ENCODE results near the gene NBL1.
"Not testable (repeated sequence)": the region's sequence is repeated elsewhere in the genome, so short reads cannot be mapped to it uniquely, and the experiment has no call there.

NBL1 gene

GRCh38 chr1:19623523-19623922 is 20.6 kb upstream of the NBL1 start:
- no peak for DNase-seq

DNA sequence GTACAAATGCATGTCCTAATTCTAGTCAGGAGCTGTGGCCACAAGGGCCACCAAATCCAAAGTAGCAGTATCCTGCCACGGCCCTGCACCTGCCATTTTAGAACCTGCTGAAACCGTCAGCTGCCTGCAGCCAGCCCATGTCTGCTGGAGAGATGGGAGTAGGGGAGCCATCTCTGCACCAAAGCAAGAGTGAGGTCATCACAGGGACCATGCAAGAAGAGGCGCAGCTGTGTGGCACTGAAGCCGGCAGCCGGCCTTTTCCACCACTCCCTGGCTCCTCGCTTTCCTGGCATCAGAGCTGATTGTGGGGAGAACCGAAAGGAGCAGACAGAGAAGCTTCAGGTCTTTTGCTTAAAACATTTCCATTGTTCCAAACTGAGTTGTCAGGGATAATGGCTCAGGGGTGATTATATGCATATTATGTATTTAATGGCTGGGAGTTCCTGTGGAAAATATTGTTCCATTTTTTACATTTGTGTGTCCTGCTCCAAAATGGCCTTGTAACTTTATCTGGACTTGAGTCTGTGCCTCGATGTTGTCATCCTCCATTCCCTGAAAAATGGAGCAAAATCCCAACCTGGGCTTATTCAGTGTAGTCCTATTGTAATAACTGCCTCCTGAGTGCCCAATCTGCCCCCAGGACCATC is 18.7 kb upstream of the NBL1 start:
- no peak for DNase-seq

GRCh38 chr1:19628879-19629278 is 15.2 kb upstream of the NBL1 start:
- no peak for DNase-seq

DNA sequence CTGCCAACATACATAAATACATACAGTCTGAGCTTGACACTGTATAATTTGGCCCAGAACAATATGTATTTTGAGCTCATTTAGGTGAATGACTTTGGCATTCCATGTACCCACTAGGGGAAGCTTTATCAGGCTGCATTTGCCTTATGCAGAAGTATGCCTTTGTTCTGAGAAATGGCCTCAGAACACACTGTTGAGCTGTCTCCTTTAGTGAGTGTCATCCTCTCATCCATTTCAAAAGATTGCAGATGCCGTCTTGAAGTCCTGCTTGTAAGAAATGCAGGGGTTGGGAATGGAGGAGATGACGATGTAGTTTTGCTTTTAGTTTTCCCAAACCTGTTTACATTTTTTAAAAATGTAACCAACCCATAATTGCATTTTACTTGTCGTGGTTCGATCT is 14.8 kb upstream of the NBL1 start:
- no peak for DNase-seq

GRCh38 chr1:19630192-19630591 is 13.9 kb upstream of the NBL1 start:
- DNase-seq = not testable (repeated sequence)

- no peak for DNase-seq
Observed at GRCh38 chr1:19630720-19631395, 13.3 kb upstream of the NBL1 start.

- DNase-seq = no peak
Observed at GRCh38 chr1:19632211-19632610, 11.9 kb upstream of the NBL1 start.

DNA sequence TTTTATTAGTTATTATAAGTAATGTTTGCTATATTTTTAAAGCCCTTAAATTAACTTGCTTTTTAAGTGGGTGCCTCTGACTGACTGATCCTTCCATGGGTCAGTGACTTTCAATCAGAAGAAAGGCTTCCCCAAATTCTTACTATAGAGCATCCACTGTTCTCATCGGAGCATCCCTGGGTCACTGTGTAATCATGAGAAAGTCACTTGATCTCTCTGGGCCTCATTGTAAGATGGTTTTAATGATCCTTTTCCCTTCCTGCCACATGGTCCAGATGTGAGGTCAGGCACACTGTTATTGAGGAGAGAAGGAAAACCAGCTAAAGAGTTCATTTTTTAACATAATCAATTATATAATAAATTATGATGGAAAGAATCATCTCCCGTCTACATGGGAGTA is 11.0 kb upstream of the NBL1 start:
- DNase-seq = no peak

DNA sequence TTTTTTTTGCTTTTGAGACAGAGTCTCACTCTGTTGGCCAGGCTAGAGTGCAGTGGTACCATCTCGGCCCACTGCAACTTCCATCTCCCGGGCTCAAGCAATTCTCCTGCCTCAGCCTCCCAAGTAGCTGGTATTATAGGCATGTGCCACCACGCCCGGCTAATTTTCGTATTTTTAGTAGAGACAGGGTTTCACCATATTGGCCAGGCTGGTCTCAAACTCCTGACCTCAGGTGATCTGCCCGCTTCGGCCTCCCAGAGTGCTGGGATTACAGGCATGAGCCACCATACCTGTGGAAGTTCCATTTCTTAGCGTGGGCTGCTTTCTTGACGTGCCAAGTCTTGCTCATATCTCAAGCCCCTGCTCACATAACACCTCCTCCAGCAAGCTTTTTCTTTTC is 9.0 kb upstream of the NBL1 start:
- not testable (repeated sequence) for DNase-seq

DNA sequence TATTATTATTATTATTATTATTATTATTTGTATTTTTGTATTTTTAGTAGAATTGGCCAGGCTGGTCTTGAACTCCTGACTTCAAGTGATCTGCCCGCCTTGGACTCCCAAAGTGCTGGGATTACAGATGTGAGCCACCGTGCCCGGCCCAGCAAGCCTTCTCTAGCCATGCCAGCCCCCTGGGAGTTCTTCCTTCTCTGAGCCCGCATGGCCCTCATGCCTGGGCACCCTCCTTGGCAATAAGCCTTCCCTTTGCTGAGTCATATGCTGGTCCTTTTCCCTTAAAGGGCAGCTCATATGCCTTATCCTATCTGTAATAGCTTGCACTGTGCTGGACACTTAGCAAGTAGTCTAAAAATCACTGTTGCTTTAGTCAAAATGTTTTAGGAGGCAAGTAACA is 8.5 kb upstream of the NBL1 start:
- DNase-seq = no peak

GRCh38 chr1:19636065-19636464 is 8.0 kb upstream of the NBL1 start:
- no peak for DNase-seq

DNA sequence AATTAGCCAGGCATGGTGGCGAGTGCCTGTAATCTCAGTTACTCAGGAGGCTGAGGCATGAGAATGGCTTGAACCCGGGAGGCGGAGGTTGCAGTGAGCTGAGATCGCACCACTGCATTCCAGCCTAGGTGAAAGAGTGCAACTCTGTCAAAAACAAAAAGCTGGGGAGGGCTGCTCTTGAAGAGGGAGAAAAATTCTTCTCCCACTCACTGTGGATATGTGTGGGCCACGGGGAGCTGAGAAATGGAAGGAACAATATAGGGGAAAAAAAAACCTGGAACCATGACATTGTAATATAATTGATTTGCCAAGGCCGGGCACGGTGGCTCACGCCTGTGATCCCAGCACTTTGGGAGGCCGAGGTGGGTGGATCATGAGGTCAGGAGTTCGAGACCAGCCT is 7.4 kb upstream of the NBL1 start:
- DNase-seq = not testable (repeated sequence)

- no peak for DNase-seq
Observed at GRCh38 chr1:19637606-19638005, 6.5 kb upstream of the NBL1 start.

- not testable (repeated sequence) for DNase-seq
Observed at GRCh38 chr1:19639228-19639627, 4.9 kb upstream of the NBL1 start.

- no peak for DNase-seq
Observed at GRCh38 chr1:19639999-19640362, 4.1 kb upstream of the NBL1 start.

- peak; percentile 57 for DNase-seq
Observed at GRCh38 chr1:19640363-19641316, 3.5 kb upstream of the NBL1 start.

DNA sequence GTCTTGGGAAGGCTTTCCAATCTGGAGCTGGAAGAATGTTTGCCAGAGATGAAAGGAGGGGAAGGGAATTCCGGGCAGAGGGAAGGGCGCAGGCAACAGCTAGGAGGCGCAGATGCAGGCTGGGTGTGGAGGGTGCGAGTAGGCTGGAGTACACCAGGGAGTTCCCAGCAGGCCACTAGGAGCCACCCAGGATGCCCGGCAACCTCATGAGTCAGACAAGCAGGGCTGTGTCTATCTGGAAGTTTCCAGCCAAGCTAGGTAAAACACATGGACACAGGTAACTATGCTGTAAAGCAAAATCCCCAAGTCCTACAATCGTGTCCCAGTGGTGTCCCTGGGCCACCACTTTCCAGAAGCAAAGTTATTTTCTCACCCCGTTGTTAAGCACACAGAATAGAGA is 990 bp upstream of the NBL1 start:
- DNase-seq = no peak

- DNase-seq = no peak
Observed at GRCh38 chr1:19644395-19644680, 227 bp downstream of the NBL1 start.

DNA sequence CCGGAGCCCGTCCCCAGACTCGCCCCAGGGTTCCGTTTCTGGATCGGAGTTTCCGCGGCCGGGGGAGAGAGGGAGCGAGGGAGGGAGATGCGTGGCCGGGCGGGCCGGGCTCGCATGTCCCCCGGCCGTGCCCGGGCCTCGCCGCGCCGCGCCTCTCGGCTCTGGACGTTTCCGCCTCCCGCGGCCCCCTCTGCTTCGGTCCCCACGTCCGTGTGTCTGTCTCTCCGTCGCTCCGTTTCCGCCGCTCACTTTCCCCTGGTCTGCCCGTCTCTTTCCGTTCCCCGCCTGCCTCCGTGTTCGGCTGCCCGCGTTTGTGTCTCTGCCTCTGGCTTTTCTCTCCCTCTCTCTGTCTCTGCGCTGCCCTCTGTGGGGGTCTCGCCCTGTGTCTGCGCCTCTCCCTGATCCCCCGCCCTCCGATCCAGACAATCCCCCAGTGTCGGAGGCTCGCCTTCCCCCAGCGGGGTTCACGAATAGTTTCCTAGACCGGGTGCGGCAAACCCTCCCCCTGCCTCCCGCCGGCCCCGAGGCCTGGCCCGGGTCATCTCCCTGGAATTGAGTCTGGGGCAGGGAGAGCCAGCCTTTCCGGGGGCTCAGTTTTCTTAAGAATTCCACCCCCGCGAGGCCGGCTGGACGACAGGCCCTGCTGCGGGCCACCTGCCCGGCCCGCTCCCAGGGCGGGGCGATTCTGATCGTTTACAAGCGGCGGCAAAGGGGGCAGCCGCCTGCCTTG is 735 bp downstream of the NBL1 start:
- DNase-seq = no peak

- DNase-seq = no peak
Observed at GRCh38 chr1:19645411-19646251, 1.5 kb downstream of the NBL1 start.

DNA sequence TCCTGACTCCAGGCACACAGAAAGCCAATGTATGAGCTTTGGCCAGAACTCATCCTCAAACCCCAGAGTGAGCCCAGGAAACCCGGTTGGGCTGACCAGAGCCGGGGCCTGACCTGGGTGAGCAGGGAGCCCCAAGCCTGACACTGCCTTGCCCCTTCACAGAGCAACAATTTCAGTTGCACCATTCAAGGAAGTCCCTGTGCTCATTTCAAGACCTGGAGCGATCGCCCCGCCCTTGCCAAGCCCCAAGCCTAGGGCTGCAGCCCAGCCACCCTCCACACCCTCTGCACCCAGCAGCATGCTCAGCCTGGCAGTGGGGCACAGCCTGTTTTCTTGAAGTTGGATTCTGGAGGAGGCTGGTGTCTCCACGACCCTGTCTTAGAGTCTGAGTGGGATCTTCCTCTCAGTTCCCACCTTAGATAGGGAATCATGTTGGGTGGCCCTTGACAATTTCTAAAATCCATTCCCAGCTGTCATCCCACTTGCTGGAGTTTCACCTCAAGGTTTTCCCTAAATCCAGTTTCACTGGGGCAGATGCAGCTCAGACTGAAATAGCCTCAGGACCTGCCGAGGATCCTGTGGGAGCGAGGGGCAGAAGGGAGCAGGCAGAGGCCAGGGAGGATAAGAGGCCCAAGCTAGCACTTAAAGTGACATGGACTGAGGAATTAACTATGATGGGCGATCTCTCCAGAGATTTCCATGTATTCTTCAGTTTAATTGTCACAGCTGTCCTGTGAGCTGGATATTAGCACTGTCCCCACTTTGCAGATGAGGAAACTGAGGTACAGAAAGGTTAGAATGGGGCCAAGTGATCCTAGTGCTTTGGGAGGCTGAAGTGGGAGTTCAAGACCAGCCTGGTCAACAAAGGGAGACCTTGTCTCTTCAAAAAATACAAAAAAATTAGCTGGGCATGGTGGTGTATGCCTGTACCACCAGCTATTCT is 2.5 kb downstream of the NBL1 start:
- no peak for DNase-seq

All from DMS79 (cell line).